K562 (cell line): ENCODE measurements around the gene KIR2DL3. TPM values are rescaled to one million over a fixed set of nuclear protein-coding genes. Genes with fewer than 3 reads are reported as not detected.

Experiments used
- ATAC-seq: fragments of 200-7000 bp; cut with Tn5 transposase; 3 replicates; pipeline ENCODE4 v1.9.1; 2020; ENCODE audit warnings: moderate library complexity
- BruUV-seq: library from RNA; stranded (reverse); fragments of 400-500 nt; replicated peaks from 2 replicates; lab custom pipeline; 2021; lab: Mats Ljungman, UMichigan
- CTCF ChIA-PET: fragments of 300-600 bp; formaldehyde crosslinking; extraction: SDS; loops from one replicate; lab custom pipeline; 2021; ENCODE audit warnings: low intra/inter-chr PET ratio; lab: Yijun Ruan, JAX
- POLR2A ChIA-PET: fragments of 300-600, 350-650 bp; sonication (Branson Sonifier 250); formaldehyde crosslinking; extraction: SDS; loops from one replicate; lab custom pipeline; 2021; ENCODE audit warnings: antibody characterized with exemption, inconsistent platforms; lab: Yijun Ruan, JAX
- DNase-seq, 4 experiments: peaks; one replicate each; pipeline versions ENCODE4 v3.0.0 to v3.0.0-alpha.2; 2011 to 2018; ENCODE audit warnings: low spot score in 3 of 4, mixed read lengths in 3 of 4; ENCODE audit errors: extremely low read depth in 1 of 4
- FAIRE-seq: peaks from 2 replicates; lab custom pipeline; 2011; peaks lifted over from hg19 to GRCh38; lab: Jason Lieb, UNC
- H2AFZ ChIP-seq: 2 replicates; pipeline ENCODE4 v1.6.0; 2011; ENCODE audit warnings: low read depth, low read length, control low read depth, inconsistent platforms
- H3K27ac ChIP-seq: fragments of 200-600 bp; 3 replicates; pipeline ENCODE4 v1.8.0; 2011; ENCODE audit warnings: low read depth, mild to moderate bottlenecking, control low read depth, inconsistent platforms, low read length, moderate library complexity, mixed read lengths; ENCODE audit errors: extremely low read depth
- H3K27me3 ChIP-seq, 2 experiments: fragments of 300-600 bp in 1 of 2; 2 replicates in 1 of 2; 3 replicates in 1 of 2; pipeline versions ENCODE4 v1.6.0 to v1.8.0; 2011; ENCODE audit warnings: inconsistent platforms in 2 of 2, low read length in 2 of 2, mild to moderate bottlenecking in 1 of 2, mixed read lengths in 1 of 2, moderate library complexity in 1 of 2; ENCODE audit not compliant: control insufficient read depth in 2 of 2, insufficient read depth in 2 of 2
- H3K36me3 ChIP-seq: fragments of 300-600 bp; 3 replicates; pipeline ENCODE4 v1.8.0; 2011; ENCODE audit warnings: mild to moderate bottlenecking, low read length, inconsistent platforms; ENCODE audit not compliant: control insufficient read depth, insufficient read depth
- H3K4me1 ChIP-seq, 2 experiments: fragments of 200-600 bp in 1 of 2; replicated peaks in 1 of 2; 2 replicates in 1 of 2; 3 replicates in 1 of 2; pipeline versions ENCODE4 v1.5.1 to v1.8.0; 2011; ENCODE audit warnings: inconsistent platforms in 2 of 2, low read length in 2 of 2, mild to moderate bottlenecking in 1 of 2, mixed read lengths in 1 of 2, moderate library complexity in 1 of 2; ENCODE audit not compliant: control insufficient read depth in 2 of 2, insufficient read depth in 2 of 2
- H3K4me2 ChIP-seq: 2 replicates; pipeline ENCODE4 v1.6.1; 2011; ENCODE audit warnings: low read length, control low read depth, inconsistent platforms, mixed read lengths; ENCODE audit not compliant: insufficient read depth
- H3K4me3 ChIP-seq: fragments of 200-600 bp; sonication (generic), shearing (Covaris generic); 2 replicates; pipeline ENCODE4 v1.5.1; 2016; ENCODE audit warnings: control low read depth, inconsistent platforms
- H3K79me2 ChIP-seq: fragments of 200-600 bp; 3 replicates; pipeline ENCODE4 v1.8.0; 2011; ENCODE audit warnings: low read length, inconsistent platforms; ENCODE audit not compliant: control insufficient read depth, insufficient read depth
- H3K9ac ChIP-seq, 2 experiments: 2 replicates each; pipeline versions ENCODE4 v1.6.0 to v1.6.1; 2011; ENCODE audit warnings: low read depth in 2 of 2, low read length in 2 of 2, control low read depth in 1 of 2, inconsistent platforms in 1 of 2, mild to moderate bottlenecking in 1 of 2, mixed read lengths in 1 of 2; ENCODE audit not compliant: insufficient read depth in 1 of 2
- H3K9me1 ChIP-seq: one replicate; pipeline ENCODE4 v1.6.0; 2011; ENCODE audit warnings: inconsistent platforms, mild to moderate bottlenecking, low read length, moderate library complexity; ENCODE audit not compliant: control insufficient read depth, insufficient read depth
- H3K9me3 ChIP-seq: replicated peaks from 2 replicates; pipeline ENCODE4 v1.5.1; 2011; ENCODE audit warnings: low read depth, low read length, inconsistent platforms; ENCODE audit not compliant: control insufficient read depth, insufficient read depth
- H4K20me1 ChIP-seq: replicated peaks from 2 replicates; pipeline ENCODE4 v1.6.1; 2011; ENCODE audit warnings: low read length, inconsistent platforms, mixed read lengths; ENCODE audit not compliant: control insufficient read depth, insufficient read depth
- CREM ChIP-seq: IDR thresholded peaks from 2 replicates; pipeline ENCODE4 v1.6.1; 2014; ENCODE audit warnings: antibody characterized with exemption, low read depth
- FOSL1 ChIP-seq: fragments of 200-800 bp; sonication (Bioruptor generic); conservative IDR thresholded peaks from 2 replicates; pipeline ENCODE4 v1.6.1; 2016; ENCODE audit warnings: missing genetic modification characterization, missing compliant biosample characterization
- KLF10 ChIP-seq: fragments of 250-450 bp; sonication (Bioruptor Pico); IDR thresholded peaks from 2 replicates; pipeline ENCODE4 v1.6.1; 2021; ENCODE audit warnings: matching md5 sums
- LARP7 ChIP-seq: fragments of 450-650 bp; IDR thresholded peaks from 2 replicates; pipeline ENCODE4 v1.6.1; 2016
- POLR2G ChIP-seq: fragments of 200-400 bp; formaldehyde crosslinking; IDR thresholded peaks from 2 replicates; pipeline ENCODE4 v1.6.1; 2017; ENCODE audit warnings: low read depth, mild to moderate bottlenecking, antibody characterized with exemption, low read length, moderate library complexity
- SETDB1 ChIP-seq: IDR thresholded peaks from one replicate; pipeline ENCODE4 v1.6.1; 2012; ENCODE audit warnings: low read length, control low read depth, inconsistent platforms
- SMARCA5 ChIP-seq: fragments of 450-650 bp; IDR thresholded peaks from 2 replicates; pipeline ENCODE4 v1.6.1; 2016
- TCF7L2 ChIP-seq: fragments of 150-350 bp; IDR thresholded peaks from 2 replicates; pipeline ENCODE4 v1.6.1; 2016; ENCODE audit warnings: low read depth, mild to moderate bottlenecking, low read length, moderate library complexity
- ZFP36 ChIP-seq: fragments of 150-350 bp; IDR thresholded peaks from 2 replicates; pipeline ENCODE4 v1.6.1; 2018; ENCODE audit warnings: low read length, low read depth; ENCODE audit not compliant: partially characterized antibody
- ZNF175 ChIP-seq: fragments of 200-800 bp; sonication (Bioruptor generic); IDR thresholded peaks from 2 replicates; pipeline ENCODE4 v1.6.1; 2016; ENCODE audit warnings: low read depth, mild to moderate bottlenecking, missing genetic modification characterization, missing compliant biosample characterization
- ZNF316 ChIP-seq: fragments of 450-650 bp; IDR thresholded peaks from 2 replicates; pipeline ENCODE4 v1.6.1; 2016
- ZNF644 ChIP-seq: fragments of 200-800 bp; sonication (Bioruptor generic); IDR thresholded peaks from 2 replicates; pipeline ENCODE4 v1.6.1; 2016; ENCODE audit warnings: low read depth, missing genetic modification characterization, missing compliant biosample characterization
- WGBS: fragments of 100-300 bp; shearing (Covaris generic); methylation state at CpG from one replicate; pipeline ENCODE4 v1.1.6; 2016; ENCODE audit warnings: low coverage, mixed read lengths; ENCODE audit not compliant: insufficient coverage; ENCODE audit errors: missing lambda C conversion rate; 5-methylcytosine and 5-hydroxymethylcytosine counted together
- in situ Hi-C: fragments of 300-500 bp; cut with MboI; formaldehyde crosslinking; loops from 4 replicates; pipeline ENCODE4 v1.15.0; 2018; ENCODE audit warnings: inconsistent platforms, mixed read lengths
- intact Hi-C: fragments of 100-400 bp; cut with micrococcal nuclease; formaldehyde crosslinking; loops from 2 replicates; pipeline ENCODE4 v1.14.2; 2022
- polyA plus RNA-seq, 8 experiments: library from polyadenylated mRNA; depleted of rRNA in 4 of 8; stranded (reverse) in 5 of 8; unstranded in 3 of 8; fragments of >200 nt; fragmentation: Nextera tagmentation in 2 of 8; fragmentation: Illumina TruSeq in 1 of 8; extraction: Ambion mirVana in 2 of 8; extraction: Trizol in 1 of 8; gene quantifications; 2 replicates each; pipeline versions ENCODE4 v1.2.1 to v1.2.3, GENCODE V29; 2011 to 2014; ENCODE audit warnings: inconsistent platforms in 1 of 8, missing spikeins in 1 of 8
- total RNA-seq, 7 experiments: library from RNA; depleted of rRNA in 6 of 7; stranded (reverse); fragments of >200 nt in 6 of 7; fragmentation: Illumina TruSeq in 2 of 7; extraction: Trizol in 2 of 7; gene quantifications; 2 replicates each; pipeline versions ENCODE4 v1.2.1 to v1.2.3, GENCODE V29; 2011 to 2021; ENCODE audit warnings: low replicate concordance in 1 of 7
- TF ChIP-seq, protein P1 (sequence below): fragments of 450-650 bp; IDR thresholded peaks from 2 replicates; pipeline ENCODE4 v1.6.1; 2018; ENCODE audit not compliant: partially characterized antibody
- TF ChIP-seq, protein P2 (sequence below), 2 experiments: IDR thresholded peaks; 2 replicates each; pipeline ENCODE4 v1.6.1; 2012; ENCODE audit warnings: improper control_type of control experiment in 2 of 2, low read depth in 2 of 2, low read length in 2 of 2, borderline replicate concordance in 1 of 2
- TF ChIP-seq, protein P3 (sequence below): sonication (generic); formaldehyde crosslinking; IDR thresholded peaks from 2 replicates; pipeline ENCODE4 v1.8.1; 2023; ENCODE audit warnings: mild to moderate bottlenecking, missing genetic modification reagents
- TF ChIP-seq, protein P4 (sequence below): fragments of 450-650 bp; formaldehyde crosslinking; conservative IDR thresholded peaks from 2 replicates; pipeline ENCODE4 v1.4.0; 2022; ENCODE audit warnings: mild to moderate bottlenecking, missing genetic modification characterization

Gene KIR2DL3
- total and polyA plus RNA-seq, 9 of the 15 experiments (the other 6 are each of a cell fraction or from before 2014, with no cell fraction given): not detected

DNA sequence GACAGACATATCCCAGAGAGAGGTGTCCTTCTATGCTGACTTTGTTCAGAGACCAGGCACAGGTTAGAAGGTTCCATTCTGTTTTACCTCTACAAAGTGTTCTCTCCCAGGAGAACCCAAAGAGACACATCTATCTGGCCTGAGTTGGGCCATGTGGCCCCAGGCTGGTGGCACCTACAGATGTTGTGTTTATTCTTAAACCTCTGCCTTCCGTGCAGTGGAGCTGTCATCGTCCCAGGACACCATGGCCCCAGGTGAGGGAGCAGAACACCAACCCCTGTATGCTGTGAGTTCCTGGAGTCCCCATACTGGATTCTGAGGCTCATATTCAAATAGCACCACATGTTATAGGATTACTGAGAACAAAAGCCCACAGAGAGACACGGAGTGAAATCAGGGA, 10.1 kb upstream of the KIR2DL3 start:
- FAIRE-seq (no peak), ATAC-seq (no peak), DNase-seq (no peak)
- Histone ChIP-seq H2AFZ (no peak overlapping the region), H3K4me3 (no peak overlapping the region), H3K36me3 (no peaks in the 10 kb centered on the region), H3K4me2 (no peak overlapping the region), H3K9ac (no peak overlapping the region), H4K20me1 (no peaks in the 10 kb centered on the region), H3K9me1 (no peaks in the 10 kb centered on the region), H3K27me3 (peaks cover 0 to 13% of the 10 kb centered on the region in 2 experiments; a peak in 1 of 5 replicates), H3K27ac (no peak overlapping the region), H3K79me2 (no peaks in the 10 kb centered on the region), H3K9me3 (no peaks in the 10 kb centered on the region), H3K4me1 (no peaks in the 10 kb centered on the region; a peak in 2 of 5 replicates)
- no TSS peak for BruUV-seq
- POLR2A ChIA-PET: no interaction called here
- WGBS: 0% methylated on average over 3 of the region's 3 CpGs
- CTCF ChIA-PET: no interaction called here
- intact Hi-C loops: no loop called here
- in situ Hi-C loops: no loop called here
- TF ChIP-seq KLF10 (CRISPR knock-in tag) (no peak), SMARCA5 (no peak), POLR2G (no peak), ZNF644 (tag) (no peak), FOSL1 (tag) (no peak), SETDB1 (no peak), ZNF175 (no peak), CREM (no peak), LARP7 (no peak), ZFP36 (no peak), TCF7L2 (no peak), ZNF316 (no peak)
- TF ChIP-seq, protein P1, sequence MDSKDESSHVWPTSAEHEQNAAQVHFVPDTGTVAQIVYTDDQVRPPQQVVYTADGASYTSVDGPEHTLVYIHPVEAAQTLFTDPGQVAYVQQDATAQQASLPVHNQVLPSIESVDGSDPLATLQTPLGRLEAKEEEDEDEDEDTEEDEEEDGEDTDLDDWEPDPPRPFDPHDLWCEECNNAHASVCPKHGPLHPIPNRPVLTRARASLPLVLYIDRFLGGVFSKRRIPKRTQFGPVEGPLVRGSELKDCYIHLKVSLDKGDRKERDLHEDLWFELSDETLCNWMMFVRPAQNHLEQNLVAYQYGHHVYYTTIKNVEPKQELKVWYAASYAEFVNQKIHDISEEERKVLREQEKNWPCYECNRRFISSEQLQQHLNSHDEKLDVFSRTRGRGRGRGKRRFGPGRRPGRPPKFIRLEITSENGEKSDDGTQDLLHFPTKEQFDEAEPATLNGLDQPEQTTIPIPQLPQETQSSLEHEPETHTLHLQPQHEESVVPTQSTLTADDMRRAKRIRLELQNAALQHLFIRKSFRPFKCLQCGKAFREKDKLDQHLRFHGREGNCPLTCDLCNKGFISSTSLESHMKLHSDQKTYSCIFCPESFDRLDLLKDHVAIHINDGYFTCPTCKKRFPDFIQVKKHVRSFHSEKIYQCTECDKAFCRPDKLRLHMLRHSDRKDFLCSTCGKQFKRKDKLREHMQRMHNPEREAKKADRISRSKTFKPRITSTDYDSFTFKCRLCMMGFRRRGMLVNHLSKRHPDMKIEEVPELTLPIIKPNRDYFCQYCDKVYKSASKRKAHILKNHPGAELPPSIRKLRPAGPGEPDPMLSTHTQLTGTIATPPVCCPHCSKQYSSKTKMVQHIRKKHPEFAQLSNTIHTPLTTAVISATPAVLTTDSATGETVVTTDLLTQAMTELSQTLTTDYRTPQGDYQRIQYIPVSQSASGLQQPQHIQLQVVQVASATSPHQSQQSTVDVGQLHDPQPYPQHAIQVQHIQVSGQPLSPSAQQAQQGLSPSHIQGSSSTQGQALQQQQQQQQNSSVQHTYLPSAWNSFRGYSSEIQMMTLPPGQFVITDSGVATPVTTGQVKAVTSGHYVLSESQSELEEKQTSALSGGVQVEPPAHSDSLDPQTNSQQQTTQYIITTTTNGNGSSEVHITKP: no peak
- TF ChIP-seq, protein P2, sequence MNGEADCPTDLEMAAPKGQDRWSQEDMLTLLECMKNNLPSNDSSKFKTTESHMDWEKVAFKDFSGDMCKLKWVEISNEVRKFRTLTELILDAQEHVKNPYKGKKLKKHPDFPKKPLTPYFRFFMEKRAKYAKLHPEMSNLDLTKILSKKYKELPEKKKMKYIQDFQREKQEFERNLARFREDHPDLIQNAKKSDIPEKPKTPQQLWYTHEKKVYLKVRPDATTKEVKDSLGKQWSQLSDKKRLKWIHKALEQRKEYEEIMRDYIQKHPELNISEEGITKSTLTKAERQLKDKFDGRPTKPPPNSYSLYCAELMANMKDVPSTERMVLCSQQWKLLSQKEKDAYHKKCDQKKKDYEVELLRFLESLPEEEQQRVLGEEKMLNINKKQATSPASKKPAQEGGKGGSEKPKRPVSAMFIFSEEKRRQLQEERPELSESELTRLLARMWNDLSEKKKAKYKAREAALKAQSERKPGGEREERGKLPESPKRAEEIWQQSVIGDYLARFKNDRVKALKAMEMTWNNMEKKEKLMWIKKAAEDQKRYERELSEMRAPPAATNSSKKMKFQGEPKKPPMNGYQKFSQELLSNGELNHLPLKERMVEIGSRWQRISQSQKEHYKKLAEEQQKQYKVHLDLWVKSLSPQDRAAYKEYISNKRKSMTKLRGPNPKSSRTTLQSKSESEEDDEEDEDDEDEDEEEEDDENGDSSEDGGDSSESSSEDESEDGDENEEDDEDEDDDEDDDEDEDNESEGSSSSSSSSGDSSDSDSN (IDR thresholded peaks at IDR 0.05; ENCODE audit: borderline replicate concordance in 1 of 2, low read depth in 2 of 2, low read length in 2 of 2): no peak
- TF ChIP-seq, protein P3, sequence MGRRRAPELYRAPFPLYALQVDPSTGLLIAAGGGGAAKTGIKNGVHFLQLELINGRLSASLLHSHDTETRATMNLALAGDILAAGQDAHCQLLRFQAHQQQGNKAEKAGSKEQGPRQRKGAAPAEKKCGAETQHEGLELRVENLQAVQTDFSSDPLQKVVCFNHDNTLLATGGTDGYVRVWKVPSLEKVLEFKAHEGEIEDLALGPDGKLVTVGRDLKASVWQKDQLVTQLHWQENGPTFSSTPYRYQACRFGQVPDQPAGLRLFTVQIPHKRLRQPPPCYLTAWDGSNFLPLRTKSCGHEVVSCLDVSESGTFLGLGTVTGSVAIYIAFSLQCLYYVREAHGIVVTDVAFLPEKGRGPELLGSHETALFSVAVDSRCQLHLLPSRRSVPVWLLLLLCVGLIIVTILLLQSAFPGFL: no peak
- TF ChIP-seq, protein P4, sequence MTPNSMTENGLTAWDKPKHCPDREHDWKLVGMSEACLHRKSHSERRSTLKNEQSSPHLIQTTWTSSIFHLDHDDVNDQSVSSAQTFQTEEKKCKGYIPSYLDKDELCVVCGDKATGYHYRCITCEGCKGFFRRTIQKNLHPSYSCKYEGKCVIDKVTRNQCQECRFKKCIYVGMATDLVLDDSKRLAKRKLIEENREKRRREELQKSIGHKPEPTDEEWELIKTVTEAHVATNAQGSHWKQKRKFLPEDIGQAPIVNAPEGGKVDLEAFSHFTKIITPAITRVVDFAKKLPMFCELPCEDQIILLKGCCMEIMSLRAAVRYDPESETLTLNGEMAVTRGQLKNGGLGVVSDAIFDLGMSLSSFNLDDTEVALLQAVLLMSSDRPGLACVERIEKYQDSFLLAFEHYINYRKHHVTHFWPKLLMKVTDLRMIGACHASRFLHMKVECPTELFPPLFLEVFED (CRISPR knock-in tag): no peak
